Fibroblast of lung (primary cell): ENCODE data around the gene NKAIN1. TPM values are rescaled to one million over a fixed set of nuclear protein-coding genes. Genes with fewer than 3 reads are reported as not detected.

Source experiments
- DNase-seq, 2 donors: peaks; one replicate each; pipeline versions ENCODE4 v3.0.0 to v3.0.0-alpha.2; 2010; ENCODE audit warnings: low read depth in 2 of 2
- H2AFZ ChIP-seq: 2 replicates; pipeline ENCODE4 v1.5.1; 2012; ENCODE audit warnings: low read length, control low read depth, inconsistent platforms
- H3K27ac ChIP-seq: 2 replicates; pipeline ENCODE4 v1.5.1; 2011; ENCODE audit warnings: low read length, control low read depth; ENCODE audit not compliant: insufficient read depth
- H3K27me3 ChIP-seq: 2 replicates; pipeline ENCODE4 v1.5.1; 2011; ENCODE audit warnings: mild to moderate bottlenecking, low read length; ENCODE audit not compliant: control insufficient read depth, insufficient read depth
- H3K36me3 ChIP-seq: 2 replicates; pipeline ENCODE4 v1.5.1; 2011; ENCODE audit warnings: low read length; ENCODE audit not compliant: control insufficient read depth, insufficient read depth
- H3K4me1 ChIP-seq: 2 replicates; pipeline ENCODE4 v1.5.1; 2011; ENCODE audit warnings: low read length; ENCODE audit not compliant: control insufficient read depth, insufficient read depth; ENCODE audit errors: extremely low read depth
- H3K4me2 ChIP-seq: 2 replicates; pipeline ENCODE4 v1.5.1; 2011; ENCODE audit warnings: low read length, control low read depth; ENCODE audit not compliant: insufficient read depth; ENCODE audit errors: extremely low read depth
- H3K4me3 ChIP-seq, 4 experiments: fragments of 200-600 bp in 1 of 4; sonication (generic) in 1 of 4; replicated peaks in 1 of 4; 2 replicates each; pipeline ENCODE4 v1.5.1; 2011 to 2016; ENCODE audit warnings: low read length in 4 of 4, low read depth in 3 of 4, mild to moderate bottlenecking in 3 of 4, control low read depth in 2 of 4, inconsistent platforms in 1 of 4, mixed read lengths in 1 of 4; ENCODE audit not compliant: insufficient read depth in 1 of 4; ENCODE audit errors: control extremely low read depth in 1 of 4
- H3K79me2 ChIP-seq: 2 replicates; pipeline ENCODE4 v1.5.1; 2012; ENCODE audit warnings: mild to moderate bottlenecking, low read length, inconsistent platforms; ENCODE audit not compliant: control insufficient read depth, insufficient read depth
- H3K9ac ChIP-seq: 2 replicates; pipeline ENCODE4 v1.5.1; 2011; ENCODE audit warnings: mild to moderate bottlenecking, low read length, control low read depth; ENCODE audit not compliant: insufficient read depth
- H3K9me3 ChIP-seq: 2 replicates; pipeline ENCODE4 v1.5.1; 2012; ENCODE audit warnings: low read depth, low read length; ENCODE audit not compliant: control insufficient read depth, insufficient read depth
- H4K20me1 ChIP-seq: 2 replicates; pipeline ENCODE4 v1.5.1; 2011; ENCODE audit warnings: low read length; ENCODE audit not compliant: control insufficient read depth, insufficient read depth; ENCODE audit errors: extremely low read depth
- CTCF ChIP-seq, 2 donors: IDR thresholded peaks in 1 of 2; conservative IDR thresholded peaks in 1 of 2; 1 replicate in 1 of 2; 2 replicates in 1 of 2; pipeline ENCODE4 v1.5.1; 2011 to 2012; ENCODE audit warnings: low read length in 2 of 2, control low read depth in 1 of 2, inconsistent platforms in 1 of 2, low read depth in 1 of 2, mild to moderate bottlenecking in 1 of 2
- EZH2 ChIP-seq: IDR thresholded peaks from 2 replicates; pipeline ENCODE4 v1.5.1; 2012; ENCODE audit warnings: low read length, control low read depth, mild to moderate bottlenecking; ENCODE audit errors: missing control alignments
- polyA plus RNA-seq, 2 donors: library from polyadenylated mRNA; depleted of rRNA in 1 of 2; stranded (reverse) in 1 of 2; unstranded in 1 of 2; fragments of >200 nt; gene quantifications; 2 replicates each; pipeline ENCODE4 v1.2.1, GENCODE V29; 2011 to 2012; ENCODE audit warnings: missing spikeins in 1 of 2
- total RNA-seq: library from RNA; depleted of rRNA; stranded (reverse); fragments of >200 nt; gene quantifications from 2 replicates; pipeline ENCODE4 v1.2.1, GENCODE V29; 2014

Gene NKAIN1
- total and polyA plus RNA-seq, 2 donors (not counting 1 experiment from before 2014, with no cell fraction given) = 0.07 to 0.17 TPM

GRCh38 chr1:31261916-31262315 is 22.2 kb upstream of the NKAIN1 start:
- H3K27ac ChIP-seq = no peak overlapping the region
- H3K4me2 ChIP-seq = no peak overlapping the region
- H3K36me3 ChIP-seq = peaks cover 5% of the 10 kb centered on the region
- H3K4me3 ChIP-seq = no peak overlapping the region
- TF ChIP-seq EZH2 (no peak), CTCF (conservative IDR thresholded peaks at IDR 0.05 in 1 of 2, IDR thresholded peaks at IDR 0.05 in 1 of 2; ENCODE audit: low read depth in 1 of 2, low read length in 2 of 2) (no peak)
- no peaks in the 10 kb centered on the region for H3K79me2 ChIP-seq
- no peaks in the 10 kb centered on the region for H3K27me3 ChIP-seq
- no peak for DNase-seq
- no peaks in the 10 kb centered on the region for H3K9me3 ChIP-seq
- H3K9ac ChIP-seq = no peak overlapping the region
- H4K20me1 ChIP-seq = no peaks in the 10 kb centered on the region
- H3K4me1 ChIP-seq = no peaks in the 10 kb centered on the region
- no peak overlapping the region for H2AFZ ChIP-seq

- Histone ChIP-seq H3K36me3 (peaks cover 3% of the 10 kb centered on the region), H3K79me2 (no peaks in the 10 kb centered on the region), H3K4me2 (no peak overlapping the region), H3K4me1 (no peaks in the 10 kb centered on the region), H2AFZ (no peak overlapping the region), H3K9me3 (no peaks in the 10 kb centered on the region), H3K4me3 (no peak overlapping the region), H4K20me1 (no peaks in the 10 kb centered on the region), H3K27ac (no peak overlapping the region), H3K9ac (no peak overlapping the region), H3K27me3 (no peaks in the 10 kb centered on the region)
- DNase-seq = peak in 1 of 2 donors; percentile 3
- no peak for TF ChIP-seq EZH2
Measured at GRCh38 chr1:31259746-31260145, 20.1 kb upstream of the NKAIN1 start.

- H3K36me3 ChIP-seq = peaks cover 3% of the 10 kb centered on the region
- H3K9ac ChIP-seq = no peak overlapping the region
- no peaks in the 10 kb centered on the region for H3K27me3 ChIP-seq
- H3K4me3 ChIP-seq = no peak overlapping the region
- no peaks in the 10 kb centered on the region for H4K20me1 ChIP-seq
- H3K4me2 ChIP-seq = no peak overlapping the region
- no peak for TF ChIP-seq CTCF (conservative IDR thresholded peaks at IDR 0.05 in 1 of 2, IDR thresholded peaks at IDR 0.05 in 1 of 2; ENCODE audit: low read depth in 1 of 2, low read length in 2 of 2)
- no peak for TF ChIP-seq EZH2
- H3K4me1 ChIP-seq = no peaks in the 10 kb centered on the region
- DNase-seq = no peak
- no peaks in the 10 kb centered on the region for H3K79me2 ChIP-seq
- no peaks in the 10 kb centered on the region for H3K9me3 ChIP-seq
- H2AFZ ChIP-seq = no peak overlapping the region
- no peak overlapping the region for H3K27ac ChIP-seq
Measured at GRCh38 chr1:31258581-31258980, 18.9 kb upstream of the NKAIN1 start.
